HG03196 (cell line): ENCODE measurements around the gene UMAD1.

ENCODE experiments used
- ATAC-seq: cut with Tn5 transposase; IDR thresholded peaks from one replicate; pipeline ENCODE4 v1.9.1; 2021; ENCODE audit not compliant: unreplicated experiment

UMAD1 gene

GRCh38 chr7:7869651-7870050 lies 229.1 kb downstream of the UMAD1 start:
- ATAC-seq, result no peak

GRCh38 chr7:7870555-7870954 lies 230.0 kb downstream of the UMAD1 start:
- no peak for ATAC-seq

GRCh38 chr7:7876419-7876818 lies 235.9 kb downstream of the UMAD1 start:
- no peak for ATAC-seq

GRCh38 chr7:7881581-7881980 lies 241.0 kb downstream of the UMAD1 start:
- ATAC-seq, result no peak

- no peak for ATAC-seq
Observed at GRCh38 chr7:7882888-7883287, 242.3 kb downstream of the UMAD1 start.

- ATAC-seq, result no peak
Observed at GRCh38 chr7:7883394-7883793, 242.8 kb downstream of the UMAD1 start.

GRCh38 chr7:7884855-7885254 lies 244.3 kb downstream of the UMAD1 start:
- ATAC-seq, result no peak

GRCh38 chr7:7889791-7890568 lies 249.4 kb downstream of the UMAD1 start:
- no peak for ATAC-seq

- no peak for ATAC-seq
Observed at GRCh38 chr7:7895004-7895650, 254.6 kb downstream of the UMAD1 start.

- ATAC-seq, result no peak
Observed at GRCh38 chr7:7895754-7896153, 255.2 kb downstream of the UMAD1 start.

GRCh38 chr7:7897509-7897908 lies 257.0 kb downstream of the UMAD1 start:
- no peak for ATAC-seq

- no peak for ATAC-seq
Observed at GRCh38 chr7:7897949-7898515, 257.5 kb downstream of the UMAD1 start.

GRCh38 chr7:7902845-7903244 lies 262.3 kb downstream of the UMAD1 start:
- no peak for ATAC-seq

GRCh38 chr7:7907306-7907705 lies 266.8 kb downstream of the UMAD1 start:
- ATAC-seq, result no peak

GRCh38 chr7:7908622-7909145 lies 268.1 kb downstream of the UMAD1 start:
- ATAC-seq, result no peak

GRCh38 chr7:7909376-7909775 lies 268.8 kb downstream of the UMAD1 start:
- ATAC-seq, result no peak

- ATAC-seq, result no peak
Observed at GRCh38 chr7:7911369-7912123, 271.0 kb downstream of the UMAD1 start.

GRCh38 chr7:7912937-7913336 lies 272.4 kb downstream of the UMAD1 start:
- no peak for ATAC-seq

- no peak for ATAC-seq
Observed at GRCh38 chr7:7913504-7913903, 273.0 kb downstream of the UMAD1 start.

GRCh38 chr7:7914547-7914946 lies 274.0 kb downstream of the UMAD1 start:
- no peak for ATAC-seq

GRCh38 chr7:7916064-7916463 lies 275.5 kb downstream of the UMAD1 start:
- ATAC-seq, result no peak
